Astrocyte of the spinal cord (primary cell): ENCODE measurements around the gene PRKCH.

Experiments used
- DNase-seq: peaks from one replicate; pipeline ENCODE4 v3.0.0; 2011; ENCODE audit warnings: low read depth, low spot score
- H3K4me3 ChIP-seq: 2 replicates; pipeline ENCODE4 v1.5.1; 2011; ENCODE audit warnings: low read depth, mild to moderate bottlenecking, low read length, moderate library complexity
- in situ Hi-C: cut with HindIII; loops from 2 replicates; pipeline ENCODE4 v1.10.0; 2017; ENCODE audit warnings: low sequenced_read_pairs
- TF ChIP-seq, protein P1 (sequence below): IDR thresholded peaks from 2 replicates; pipeline ENCODE4 v1.5.1; 2012; ENCODE audit warnings: low read depth, mild to moderate bottlenecking, low read length, inconsistent platforms

Gene PRKCH

GRCh38 chr14:61321385-61322010 lies at the start of gene PRKCH:
Gene PRKCH (plus strand): TSS chr14:61321579. CDS start chr14:61322102, 523 bp downstream.
- in situ Hi-C loops: no loop called here
- DNase-seq: peak; percentile 43
- peak within 1 kb of the TSS; percentile 35 for H3K4me3 ChIP-seq
- TF ChIP-seq, protein P1, sequence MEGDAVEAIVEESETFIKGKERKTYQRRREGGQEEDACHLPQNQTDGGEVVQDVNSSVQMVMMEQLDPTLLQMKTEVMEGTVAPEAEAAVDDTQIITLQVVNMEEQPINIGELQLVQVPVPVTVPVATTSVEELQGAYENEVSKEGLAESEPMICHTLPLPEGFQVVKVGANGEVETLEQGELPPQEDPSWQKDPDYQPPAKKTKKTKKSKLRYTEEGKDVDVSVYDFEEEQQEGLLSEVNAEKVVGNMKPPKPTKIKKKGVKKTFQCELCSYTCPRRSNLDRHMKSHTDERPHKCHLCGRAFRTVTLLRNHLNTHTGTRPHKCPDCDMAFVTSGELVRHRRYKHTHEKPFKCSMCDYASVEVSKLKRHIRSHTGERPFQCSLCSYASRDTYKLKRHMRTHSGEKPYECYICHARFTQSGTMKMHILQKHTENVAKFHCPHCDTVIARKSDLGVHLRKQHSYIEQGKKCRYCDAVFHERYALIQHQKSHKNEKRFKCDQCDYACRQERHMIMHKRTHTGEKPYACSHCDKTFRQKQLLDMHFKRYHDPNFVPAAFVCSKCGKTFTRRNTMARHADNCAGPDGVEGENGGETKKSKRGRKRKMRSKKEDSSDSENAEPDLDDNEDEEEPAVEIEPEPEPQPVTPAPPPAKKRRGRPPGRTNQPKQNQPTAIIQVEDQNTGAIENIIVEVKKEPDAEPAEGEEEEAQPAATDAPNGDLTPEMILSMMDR: no peak

GRCh38 chr14:61277232-61277631 lies 44.1 kb upstream of the PRKCH start:
- no peak for DNase-seq
- TF ChIP-seq, protein P1: no peak
- H3K4me3 ChIP-seq: no peak overlapping the region
- in situ Hi-C loops: no loop called here

DNA sequence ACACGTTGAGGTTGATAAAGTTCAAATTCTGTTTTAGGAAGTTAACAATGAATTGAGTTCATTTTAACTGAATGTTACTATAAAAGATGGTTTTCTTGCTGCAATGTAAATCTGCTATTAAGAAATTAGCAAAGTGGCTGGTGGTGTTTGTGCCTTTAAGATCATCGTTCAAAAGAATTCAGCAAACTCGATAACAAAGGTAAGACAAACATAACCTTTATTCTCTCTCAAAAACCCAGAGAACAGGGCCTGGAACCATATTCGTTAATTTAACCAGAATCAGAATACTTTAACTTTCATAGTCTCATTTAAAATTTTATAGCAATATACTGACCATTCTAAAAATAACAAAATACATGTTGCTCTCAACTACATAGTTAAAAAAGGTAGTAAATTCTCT lies 43.6 kb upstream of the PRKCH start:
- in situ Hi-C loops: no loop called here
- H3K4me3 ChIP-seq: no peak overlapping the region
- TF ChIP-seq, protein P1: no peak
- no peak for DNase-seq

DNA sequence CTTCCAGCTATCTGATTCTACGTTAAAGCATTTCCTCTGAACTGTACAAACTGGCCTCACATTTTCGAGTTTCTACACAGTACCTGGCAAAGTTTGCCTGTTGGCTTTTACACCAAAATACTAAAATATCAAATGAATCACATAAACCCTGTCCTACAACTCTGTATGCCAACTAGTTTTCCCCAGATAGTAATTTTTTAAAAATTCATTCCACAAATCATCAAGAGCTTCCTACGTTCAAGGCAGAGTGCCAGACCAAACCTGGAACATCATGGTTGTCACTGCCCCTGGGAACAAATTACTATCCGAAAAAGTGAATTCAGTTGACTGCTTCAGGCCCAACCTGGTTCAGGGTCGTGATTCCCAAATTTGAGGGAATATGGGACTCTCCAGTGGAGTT lies 42.3 kb upstream of the PRKCH start:
- TF ChIP-seq, protein P1: no peak
- in situ Hi-C loops: no loop called here
- no peak for DNase-seq
- H3K4me3 ChIP-seq: no peak overlapping the region

- TF ChIP-seq, protein P1: no peak
- DNase-seq: no peak
- peak overlapping the region; percentile 34 for H3K4me3 ChIP-seq
- in situ Hi-C loops: no loop called here
These were observed 41.3 kb upstream of the PRKCH start for GRCh38 chr14:61280092-61280525.

- TF ChIP-seq, protein P1: peak; percentile 28
- peak; percentile 38 for DNase-seq
- in situ Hi-C loops: no loop called here
- H3K4me3 ChIP-seq: peak overlapping the region; percentile 34
These were observed 40.7 kb upstream of the PRKCH start for GRCh38 chr14:61280526-61281185.
